C1 segment of cervical spinal cord (tissue), 14 donors: ENCODE measurements around the gene TRPC4AP.

Experiments used
- DNase-seq, 14 donors: peaks; one replicate each; lab custom pipeline; 2025; lab: John Stamatoyannopoulos, UW

The TRPC4AP gene

DNA sequence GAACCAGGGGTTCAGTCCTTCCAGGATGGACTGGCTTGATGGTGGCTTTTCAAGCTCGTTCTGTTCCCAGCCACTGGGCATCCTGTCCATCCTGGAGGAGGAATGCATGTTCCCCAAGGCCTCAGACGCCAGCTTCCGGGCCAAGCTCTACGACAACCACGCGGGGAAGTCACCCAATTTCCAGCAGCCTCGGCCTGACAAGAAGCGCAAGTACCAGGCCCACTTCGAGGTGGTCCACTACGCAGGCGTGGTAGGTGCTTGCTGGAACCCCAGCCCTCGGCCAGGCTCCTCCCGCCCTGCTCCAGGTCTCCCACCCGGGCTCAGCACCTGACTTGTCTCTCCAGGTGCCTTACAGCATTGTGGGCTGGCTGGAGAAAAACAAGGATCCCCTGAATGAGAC is 102.9 kb downstream of the TRPC4AP start:
- DNase-seq, result no peak

DNA sequence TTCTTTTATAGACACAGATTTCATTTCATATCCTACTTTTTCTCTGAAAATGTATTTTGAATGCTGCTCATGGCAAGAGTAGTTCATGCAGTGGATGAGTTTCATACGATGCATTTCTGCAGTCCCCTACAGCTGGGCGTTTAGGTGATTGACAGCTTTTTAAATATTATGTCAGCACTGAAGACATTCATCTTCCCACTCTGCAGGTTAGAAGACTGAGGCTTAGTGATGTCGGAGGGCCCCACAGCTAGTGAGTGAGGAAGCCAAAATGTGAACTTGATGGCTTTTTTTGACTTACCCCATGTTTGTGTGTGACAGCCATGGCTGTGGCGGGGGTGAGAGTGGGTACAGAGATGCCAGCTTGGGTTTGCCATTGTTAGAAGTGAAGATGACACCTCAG is 103.5 kb downstream of the TRPC4AP start:
- no peak for DNase-seq

DNA sequence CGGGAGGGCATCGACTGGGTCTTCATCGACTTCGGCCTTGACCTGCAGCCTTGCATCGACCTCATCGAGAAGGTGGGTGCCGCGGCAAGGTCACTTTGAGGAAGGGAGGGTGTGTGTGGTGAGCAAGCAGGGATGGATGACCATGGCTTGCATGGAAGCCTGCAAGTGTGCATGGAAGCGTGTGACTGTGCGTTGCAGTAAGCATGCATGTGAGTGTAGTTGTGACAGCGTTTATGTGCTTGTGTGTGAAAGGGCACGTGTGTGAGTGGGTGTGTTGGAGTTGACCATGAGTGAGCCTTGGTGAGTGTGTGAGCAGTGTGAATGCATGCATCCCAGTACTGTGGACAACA is 104.4 kb downstream of the TRPC4AP start:
- peak in 1 of 14 donors; percentile 7 for DNase-seq

DNA sequence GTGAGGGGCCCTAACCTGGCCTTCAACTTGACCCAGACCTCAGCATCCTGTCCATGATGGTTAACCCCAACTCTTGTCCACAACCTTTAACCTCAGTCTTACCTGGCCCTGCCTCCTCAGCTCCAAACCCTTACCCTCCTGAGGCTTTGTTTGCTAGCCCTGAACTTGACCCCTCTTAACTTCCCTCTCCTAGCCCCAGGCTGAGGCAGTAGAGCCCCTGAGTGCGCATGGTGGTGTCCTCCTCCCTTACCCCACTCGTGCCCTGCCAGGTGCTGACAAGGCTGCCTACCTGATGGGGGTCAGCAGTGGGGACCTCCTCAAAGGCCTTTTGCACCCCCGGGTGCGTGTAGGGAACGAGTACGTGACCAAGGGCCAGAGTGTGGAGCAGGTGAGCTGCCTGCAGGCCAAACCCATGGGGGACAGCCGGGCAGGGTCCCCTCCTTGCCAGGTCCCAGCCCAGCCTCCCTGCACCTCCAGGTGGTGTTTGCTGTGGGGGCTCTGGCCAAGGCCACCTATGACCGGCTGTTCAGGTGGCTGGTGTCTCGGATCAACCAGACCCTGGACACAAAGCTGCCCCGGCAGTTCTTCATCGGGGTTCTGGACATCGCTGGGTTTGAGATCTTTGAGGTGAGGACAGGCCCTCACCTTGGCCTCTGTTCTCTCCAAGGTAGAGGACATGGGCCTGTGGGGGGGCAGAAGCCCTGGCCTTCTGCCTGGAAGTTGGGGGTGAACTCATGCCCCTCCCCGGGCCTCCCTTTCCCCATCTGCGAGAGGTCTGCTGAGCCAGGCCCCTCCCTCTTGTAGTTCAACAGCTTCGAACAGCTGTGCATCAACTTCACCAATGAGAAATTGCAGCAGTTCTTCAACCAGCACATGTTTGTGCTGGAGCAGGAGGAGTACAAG is 105.1 kb downstream of the TRPC4AP start:
- peak in 1 of 14 donors; percentile 11 for DNase-seq

DNA sequence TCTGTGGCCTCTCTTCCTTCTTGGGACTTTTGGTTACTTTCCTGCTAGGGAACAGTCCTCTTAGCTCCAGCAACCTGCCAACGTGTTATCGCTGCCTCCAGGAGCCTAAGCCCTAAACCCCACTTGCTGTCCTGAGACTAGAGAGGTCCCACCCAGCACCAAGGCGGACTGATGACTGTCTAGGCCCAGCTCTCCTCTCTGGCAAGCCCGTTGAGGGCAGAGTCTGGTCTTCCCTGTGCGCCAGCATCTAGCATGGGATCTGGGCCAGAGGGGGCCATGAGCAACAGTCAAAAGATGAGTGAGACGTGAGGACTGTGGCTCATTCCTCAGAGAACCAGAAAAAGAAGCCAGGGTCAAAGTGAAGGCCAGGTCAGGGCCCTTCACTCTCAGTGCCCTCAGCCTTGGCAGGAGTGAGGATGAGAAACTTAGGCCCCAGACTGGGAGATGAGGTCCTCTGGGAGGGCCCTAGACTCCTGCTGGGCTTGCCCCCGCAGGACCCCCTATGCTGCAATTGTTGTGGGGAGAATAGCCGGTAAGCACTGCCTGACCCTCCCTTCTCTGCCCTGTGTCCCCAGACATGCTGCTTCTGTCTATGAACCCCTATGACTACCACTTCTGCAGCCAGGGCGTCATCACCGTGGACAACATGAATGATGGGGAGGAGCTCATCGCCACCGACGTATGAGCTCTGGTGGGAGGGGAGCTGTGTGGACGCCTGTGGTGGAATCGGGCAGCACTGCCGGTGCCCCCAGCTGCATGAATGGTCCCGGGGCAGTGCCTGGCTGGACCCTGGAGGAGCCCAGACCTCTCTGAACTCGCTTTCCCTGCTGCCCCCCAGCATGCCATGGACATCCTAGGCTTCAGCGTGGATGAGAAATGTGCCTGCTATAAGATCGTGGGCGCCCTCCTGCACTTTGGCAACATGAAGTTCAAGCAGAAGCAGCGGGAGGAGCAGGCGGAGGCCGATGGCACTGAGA is 106.0 kb downstream of the TRPC4AP start:
- DNase-seq, result no peak

DNA sequence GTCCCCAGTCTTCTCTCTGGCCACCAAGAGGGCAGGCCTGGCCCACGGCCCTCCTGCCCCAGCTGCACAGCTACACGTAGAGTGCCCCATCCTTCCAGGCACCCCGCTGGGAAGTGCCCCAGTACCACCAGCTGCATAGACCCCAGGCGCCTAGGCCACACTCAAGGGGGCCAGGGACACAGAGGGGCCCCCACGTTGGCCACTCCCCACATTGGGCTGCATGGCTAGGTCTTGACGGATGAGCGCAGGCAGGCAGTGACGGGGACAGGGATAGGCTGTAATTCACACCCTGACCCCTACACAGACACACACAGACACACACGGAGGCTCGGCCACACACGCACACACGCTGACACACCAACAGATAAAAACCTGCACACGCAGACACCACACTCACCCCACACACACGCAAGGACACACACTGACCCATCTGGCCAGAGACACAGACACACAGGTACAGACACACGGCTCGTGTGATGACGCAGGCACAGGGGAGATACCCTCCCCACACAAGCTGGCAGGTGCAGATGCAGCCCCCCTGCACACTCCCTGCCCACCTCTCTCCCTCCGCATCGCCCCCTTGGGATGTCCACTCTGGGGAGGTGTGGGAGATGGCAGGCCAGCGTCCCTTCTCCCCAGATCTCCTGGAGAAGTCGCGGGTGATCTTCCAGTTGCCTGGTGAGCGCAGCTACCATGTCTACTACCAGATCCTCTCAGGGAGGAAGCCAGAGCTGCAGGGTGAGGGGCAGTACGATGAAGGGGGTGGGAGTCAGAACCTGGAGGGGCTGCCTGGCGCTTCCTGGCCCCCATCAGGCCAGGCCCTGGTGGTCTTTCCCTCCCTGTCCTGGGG is 106.9 kb downstream of the TRPC4AP start:
- no peak for DNase-seq

DNA sequence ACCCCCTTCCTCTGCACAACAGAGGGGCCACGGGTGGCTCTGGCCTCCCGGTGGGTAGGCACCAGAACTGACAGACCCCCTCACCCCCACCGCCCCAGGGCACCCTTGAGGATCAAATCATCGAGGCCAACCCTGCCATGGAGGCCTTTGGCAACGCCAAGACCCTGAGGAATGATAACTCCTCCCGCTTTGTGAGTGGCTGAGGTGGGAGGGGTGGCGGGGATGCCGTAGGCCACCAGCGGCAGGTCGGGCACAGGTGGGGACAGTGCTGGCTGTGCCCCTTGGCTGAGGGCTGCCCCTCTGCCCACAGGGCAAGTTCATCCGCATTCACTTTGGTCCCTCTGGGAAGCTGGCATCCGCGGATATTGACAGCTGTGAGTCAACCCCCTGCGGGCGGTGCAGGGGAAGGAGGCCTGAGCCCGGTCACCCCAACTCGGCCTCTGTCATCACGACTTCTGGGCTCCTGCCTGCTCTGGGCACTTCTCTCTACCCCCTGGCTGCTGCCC is 107.8 kb downstream of the TRPC4AP start:
- DNase-seq, result no peak

DNA sequence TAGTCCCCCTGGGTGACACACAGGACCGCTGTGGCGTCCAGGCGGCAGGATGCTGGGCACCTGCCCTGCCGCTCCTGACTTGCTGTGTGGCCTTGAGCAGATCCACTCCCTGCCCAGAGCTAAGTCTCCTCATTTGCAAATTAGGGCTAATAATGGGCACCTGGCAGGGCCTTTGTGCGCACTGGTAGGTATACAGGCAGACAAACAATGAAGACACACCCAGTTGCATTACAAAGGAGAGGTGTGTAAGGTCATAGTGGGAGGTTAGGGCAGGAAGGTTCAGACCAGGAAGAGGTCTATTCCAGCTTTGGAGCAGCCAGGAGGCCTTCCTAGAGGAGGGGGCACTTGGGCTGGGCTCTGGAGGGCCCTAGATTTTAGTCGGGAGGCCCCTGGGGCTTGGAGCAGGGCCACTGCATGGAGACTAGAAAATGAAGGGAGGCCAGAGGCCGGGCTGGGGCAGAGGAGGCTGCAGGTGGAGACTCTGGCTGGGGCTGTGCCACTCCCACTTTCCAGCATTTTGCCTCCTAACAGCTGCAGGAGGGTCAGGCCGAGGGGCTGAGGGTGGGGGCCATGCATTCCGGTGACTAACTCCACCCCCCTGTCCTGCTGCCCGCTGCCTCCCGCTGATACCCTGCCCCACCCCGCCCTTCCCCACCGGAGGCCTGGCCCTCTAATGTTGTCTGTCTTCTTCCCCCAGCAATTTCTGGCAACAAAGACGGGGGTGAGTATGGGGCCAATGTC is 108.4 kb downstream of the TRPC4AP start:
- DNase-seq, result no peak

DNA sequence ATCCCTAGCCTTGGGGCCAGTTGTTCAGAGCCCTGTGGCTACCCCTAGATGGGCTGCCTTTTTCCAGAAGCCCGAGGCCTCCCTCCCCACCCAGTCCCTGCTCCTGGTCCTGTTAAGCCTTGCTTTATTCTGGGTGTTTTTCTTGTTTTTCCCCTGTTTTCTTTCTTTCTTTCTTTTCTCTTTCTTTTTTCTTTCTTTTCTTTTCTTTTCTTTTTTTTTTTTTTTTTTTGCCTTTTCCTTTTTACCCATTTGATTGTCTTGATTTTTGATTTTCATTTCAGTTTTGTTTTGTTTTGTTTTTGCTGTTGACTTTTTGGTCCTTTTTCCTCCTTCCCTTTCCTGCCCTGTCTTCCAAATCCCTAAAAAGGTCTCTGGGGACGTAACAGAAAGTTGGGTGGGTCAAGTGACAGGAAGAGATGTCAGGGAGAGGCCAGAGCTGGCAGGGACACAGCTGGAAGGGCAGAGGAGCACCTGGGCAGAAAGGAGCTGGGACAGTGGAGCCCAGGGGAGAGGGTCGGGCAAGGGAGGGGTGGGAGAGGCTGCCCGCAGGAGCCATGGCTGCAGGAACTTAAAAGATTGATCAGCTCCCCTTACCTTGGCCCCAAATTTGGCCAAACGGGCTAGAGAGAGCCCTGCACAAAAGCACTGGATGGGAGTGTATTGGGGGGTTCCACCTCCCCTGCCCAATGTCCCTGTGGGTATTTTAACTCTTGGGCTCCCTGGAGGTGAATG is 109.4 kb downstream of the TRPC4AP start:
- DNase-seq, result no peak

DNA sequence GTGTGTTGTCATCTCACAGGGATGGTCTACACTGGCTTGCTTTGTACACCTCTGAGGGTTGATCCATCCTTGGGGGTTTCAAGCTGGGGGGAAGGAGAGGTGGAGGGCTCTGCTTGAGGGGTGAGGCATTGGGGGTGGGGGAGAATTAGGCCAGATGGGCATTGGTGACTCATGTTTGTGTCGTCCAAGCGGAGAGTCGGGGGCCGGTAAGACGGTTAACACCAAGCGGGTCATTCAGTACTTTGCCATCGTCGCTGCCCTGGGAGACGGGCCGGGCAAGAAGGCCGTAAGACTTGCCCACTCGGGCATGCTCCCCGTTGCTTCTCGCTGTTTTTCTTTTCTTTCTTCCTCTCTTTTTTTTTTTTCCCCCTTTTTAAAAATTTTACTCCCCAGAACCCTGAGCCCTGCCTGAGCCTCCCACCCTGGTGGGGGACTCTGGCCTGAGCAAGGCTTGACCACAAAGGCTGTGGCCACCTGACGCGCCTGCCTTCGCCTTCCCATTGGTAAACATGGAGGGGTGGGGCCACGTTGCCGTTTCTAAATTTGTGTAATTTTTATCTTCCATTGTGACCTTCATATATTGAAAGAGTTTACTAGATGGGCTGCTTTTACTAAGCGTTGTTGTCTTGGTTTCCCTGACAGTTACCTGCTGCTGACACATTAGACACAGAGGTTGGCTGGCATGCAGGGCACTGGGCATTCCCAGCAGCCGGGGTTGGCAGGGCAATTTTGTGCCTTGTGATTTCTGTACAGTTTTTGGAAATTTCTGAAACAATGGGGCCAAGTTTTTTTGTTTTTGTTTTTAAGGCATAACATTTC is 110.1 kb downstream of the TRPC4AP start:
- DNase-seq, result no peak

DNA sequence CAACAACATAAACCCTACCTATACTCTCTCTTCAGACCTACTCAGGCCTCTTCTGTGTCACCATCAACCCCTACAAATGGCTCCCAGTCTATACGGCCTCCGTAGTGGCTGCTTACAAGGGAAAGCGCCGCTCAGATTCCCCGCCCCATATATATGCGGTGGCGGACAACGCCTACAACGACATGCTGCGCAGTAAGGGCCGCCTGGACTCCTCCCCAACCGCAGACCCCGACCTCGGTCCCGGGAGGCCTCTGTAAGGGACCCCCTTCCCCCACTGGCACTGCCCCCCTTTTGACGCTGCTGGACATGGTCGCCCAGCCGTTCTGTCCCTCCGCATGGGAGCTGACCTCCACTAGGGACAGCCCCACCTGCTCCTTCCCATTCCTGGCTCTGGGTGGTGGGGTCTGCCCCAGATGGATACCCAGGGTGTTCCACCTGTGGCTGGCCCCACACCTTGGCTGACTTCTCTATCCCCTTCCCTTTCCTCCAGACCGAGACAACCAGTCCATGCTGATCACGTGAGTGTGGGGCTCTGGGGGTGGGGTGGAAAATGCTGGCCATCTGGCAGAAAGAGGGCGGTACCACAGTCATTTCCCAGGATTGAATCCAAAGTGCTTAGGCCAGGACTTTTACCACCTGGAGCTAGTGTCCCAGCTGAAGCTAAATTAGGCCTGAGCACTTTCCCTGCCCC is 111.9 kb downstream of the TRPC4AP start:
- no peak for DNase-seq

DNA sequence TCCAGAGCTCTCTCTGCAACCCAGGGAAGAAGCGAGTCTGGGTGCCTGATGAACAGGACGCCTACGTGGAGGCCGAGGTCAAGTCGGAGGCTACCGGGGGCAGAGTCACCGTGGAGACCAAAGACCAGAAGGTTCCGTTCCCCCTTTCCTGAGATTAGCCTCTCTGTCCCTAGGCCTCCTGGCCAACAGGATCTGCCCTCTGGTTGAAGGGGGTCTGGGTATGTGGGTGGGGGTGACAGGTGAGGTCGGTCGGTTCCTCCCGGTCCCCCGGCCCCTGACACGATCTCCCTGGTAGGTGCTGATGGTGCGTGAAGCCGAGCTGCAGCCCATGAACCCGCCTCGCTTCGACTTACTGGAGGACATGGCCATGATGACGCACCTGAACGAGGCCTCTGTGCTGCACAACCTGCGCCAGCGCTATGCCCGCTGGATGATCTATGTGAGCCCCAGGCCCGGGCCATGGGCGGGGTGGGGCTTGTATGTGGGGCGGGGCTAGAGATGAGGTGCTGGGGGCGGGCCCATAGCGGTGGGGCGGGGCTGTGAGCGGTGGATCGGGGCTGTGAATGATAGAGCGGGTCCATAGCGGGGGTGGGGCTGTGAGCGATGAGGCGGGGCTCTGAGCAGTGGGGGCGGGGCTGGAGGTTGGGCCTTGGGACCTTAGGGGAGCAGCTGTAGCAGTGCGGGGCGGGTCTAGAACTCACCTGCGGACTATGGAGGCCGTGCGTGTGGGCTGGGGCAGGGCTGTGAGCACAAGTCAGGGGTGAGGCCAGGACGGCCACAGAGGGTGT is 113.0 kb downstream of the TRPC4AP start:
- DNase-seq, result no peak

DNA sequence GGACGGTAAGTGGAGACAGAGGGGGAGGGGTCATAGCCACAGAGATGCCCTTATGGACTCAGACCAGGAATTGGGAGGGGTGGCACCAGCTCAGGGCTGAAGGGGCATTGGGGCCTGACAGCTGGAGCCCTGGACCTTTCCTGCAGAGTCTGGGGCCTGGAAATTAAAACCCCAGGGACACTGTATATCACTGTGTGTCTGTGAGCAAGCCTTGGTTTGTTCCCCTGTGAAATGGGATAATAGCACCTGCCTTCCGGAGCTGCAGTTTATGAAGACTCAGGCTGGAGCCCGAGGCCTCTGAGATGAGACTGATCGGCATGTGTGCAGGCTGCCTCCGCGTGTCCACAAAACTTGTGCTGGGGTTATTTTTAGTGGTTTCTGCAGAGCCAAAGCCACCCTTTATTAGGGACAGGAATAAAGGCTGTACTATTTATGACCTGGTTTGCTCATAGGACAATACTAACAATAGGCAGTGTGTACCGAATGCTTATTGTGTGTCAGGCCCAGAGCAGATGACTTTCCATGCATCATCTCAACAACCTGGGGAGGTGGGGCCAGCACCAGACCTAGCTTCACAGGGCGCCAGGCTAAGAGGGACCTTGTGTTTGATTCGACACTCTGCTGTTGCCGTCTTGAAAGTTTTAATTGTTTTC is 114.4 kb downstream of the TRPC4AP start:
- no peak for DNase-seq

DNA sequence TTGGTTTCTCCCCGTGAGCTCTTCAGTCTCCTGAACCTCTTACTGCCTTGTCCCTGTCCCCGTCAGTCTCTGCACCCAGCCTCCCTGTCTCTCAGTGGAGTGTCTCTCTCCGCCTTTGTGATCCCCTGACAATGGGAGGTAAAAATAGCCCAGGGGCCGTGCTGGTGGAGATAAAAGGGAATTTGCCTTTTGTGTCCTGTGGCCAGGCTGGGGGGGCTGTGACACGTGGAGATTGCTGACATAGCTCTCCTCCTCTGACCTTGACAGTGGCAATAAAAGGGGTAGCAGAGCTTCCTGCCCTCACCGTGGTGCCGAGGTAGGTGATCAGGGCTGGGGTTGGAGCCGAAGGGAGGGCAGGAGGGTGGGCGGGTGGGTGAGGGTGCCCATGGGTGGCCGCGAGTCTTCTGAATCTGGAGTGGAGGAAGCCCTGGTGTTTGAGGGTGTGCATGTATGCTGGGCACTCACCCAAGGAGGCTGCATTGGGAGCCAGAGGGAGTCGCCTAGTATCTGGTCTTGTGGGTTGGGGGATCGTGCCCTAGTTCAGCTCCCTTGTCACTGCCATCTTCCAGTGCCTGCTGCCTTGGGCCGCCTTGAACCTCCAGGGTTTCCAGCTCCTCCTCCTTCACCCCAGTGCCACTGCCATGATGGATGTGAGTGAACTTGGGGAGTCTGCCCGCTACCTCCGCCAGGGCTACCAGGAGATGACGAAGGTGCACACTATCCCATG is 115.1 kb downstream of the TRPC4AP start:
- no peak for DNase-seq

DNA sequence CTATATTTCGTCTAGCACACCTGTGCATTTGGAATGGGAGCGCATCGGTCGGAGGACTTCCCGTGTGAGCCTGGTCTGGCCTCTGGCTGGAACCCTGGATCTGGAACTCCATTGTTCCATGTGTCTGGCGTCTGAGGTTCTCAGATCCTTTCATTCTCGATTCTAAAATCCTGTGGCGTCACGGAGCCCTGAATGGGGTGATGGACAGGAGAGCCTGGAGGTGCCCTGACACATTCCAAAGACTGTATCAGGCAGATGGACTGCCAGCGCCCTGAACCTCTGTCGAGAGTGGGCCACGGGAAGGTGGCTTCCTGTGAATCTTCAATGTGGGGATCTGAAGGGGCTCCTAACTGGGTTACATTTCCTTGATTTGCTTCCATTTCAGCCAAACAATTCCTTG is 116.3 kb downstream of the TRPC4AP start:
- DNase-seq, result no peak

DNA sequence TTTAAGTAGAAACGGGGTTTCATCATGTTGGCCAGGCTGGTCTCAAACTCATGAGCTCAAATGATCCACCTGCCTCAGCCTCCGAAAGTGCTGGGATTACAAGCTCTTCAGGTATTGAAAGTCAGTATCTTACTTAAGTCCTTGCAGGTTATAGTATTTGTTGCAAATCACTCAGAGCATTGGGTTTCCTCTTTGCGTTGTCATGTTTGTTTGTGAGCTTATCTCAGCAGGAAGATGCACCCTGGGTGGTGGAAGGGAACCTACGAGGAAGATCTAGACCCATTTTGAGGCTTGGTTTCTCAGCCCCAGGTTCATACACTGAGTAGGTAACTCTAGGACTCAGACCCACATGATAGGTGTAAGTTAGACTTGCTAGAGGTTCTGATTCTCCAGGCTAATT is 118.4 kb downstream of the TRPC4AP start:
- DNase-seq, result no peak
